Spleen (tissue), 7 donors: Measurements from ENCODE around the gene HMGN4.

ENCODE experiments used
- CTCF ChIP-seq, 11 experiments: fragments of 200-600 bp in 7 of 11; fragments of 450-650 bp in 4 of 11; sonication (generic) in 4 of 11; IDR thresholded peaks in 8 of 11; conservative IDR thresholded peaks in 3 of 11; 1 replicate in 7 of 11; 2 replicates in 4 of 11; pipeline versions ENCODE4 v1.4.0 to v1.8.0; 2016 to 2021; ENCODE audit warnings: antibody characterized with exemption in 11 of 11, inconsistent platforms in 4 of 11, mild to moderate bottlenecking in 1 of 11
- POLR2AphosphoS5 ChIP-seq, 3 donors: sonication (generic); formaldehyde crosslinking; IDR thresholded peaks; one replicate each; pipeline ENCODE4 v1.5.1; 2017; ENCODE audit warnings: antibody characterized with exemption in 3 of 3
- donor health status: DM: no; HTN: no; CAD: no; lungs with moderate emphysema.
- donor health status: DM: no; HTN: no; CAD: no.
- donor health status: DM: no; HTN: no; CAD: no.

GRCh38 chr6:26556263-26557070 lies 18.3 kb downstream of the HMGN4 start:
- TF ChIP-seq CTCF (IDR thresholded peaks at IDR 0.05 in 8 of 11, conservative IDR thresholded peaks at IDR 0.05 in 3 of 11): no peak
- no peak for TF ChIP-seq POLR2AphosphoS5 (IDR thresholded peaks at IDR 0.05)
